HepG2 (cell line): Measurements from ENCODE around the gene ZIC4. TPM values are rescaled to one million over a fixed set of nuclear protein-coding genes. Genes with fewer than 3 reads are reported as not detected.

Source experiments
- ATAC-seq: fragments of 200-7000 bp; cut with Tn5 transposase; 3 replicates; pipeline ENCODE4 v1.9.1; 2020; ENCODE audit warnings: mild to moderate bottlenecking, moderate library complexity
- BruUV-seq: library from RNA; stranded (reverse); fragments of 400-500 nt; replicated peaks from 2 replicates; lab custom pipeline; 2021; lab: Mats Ljungman, UMichigan
- CTCF ChIA-PET: fragments of 300-600 bp; formaldehyde crosslinking; extraction: SDS; loops from one replicate; lab custom pipeline; 2021; ENCODE audit warnings: low total read pairs, inconsistent platforms, low intra/inter-chr PET ratio; lab: Yijun Ruan, JAX
- POLR2A ChIA-PET: fragments of 350-600 bp; sonication (Branson Sonifier 250); formaldehyde crosslinking; loops from one replicate; lab custom pipeline; 2020; ENCODE audit warnings: antibody characterized with exemption, inconsistent platforms; lab: Yijun Ruan, JAX
- DNase-seq: peaks from one replicate; pipeline ENCODE4 v3.0.0-alpha.2; 2015; ENCODE audit warnings: low spot score
- FAIRE-seq: peaks from 3 replicates; lab custom pipeline; 2011; peaks lifted over from hg19 to GRCh38; lab: Jason Lieb, UNC
- H2AFZ ChIP-seq: one replicate; pipeline ENCODE4 v1.6.1; 2011; ENCODE audit warnings: low read length, inconsistent platforms
- H3K27ac ChIP-seq: fragments of 300-600 bp; 3 replicates; pipeline ENCODE4 v1.8.0; 2011; ENCODE audit warnings: mixed run types, mild to moderate bottlenecking, mixed read lengths, low read length, inconsistent platforms; ENCODE audit not compliant: insufficient read depth; ENCODE audit errors: extremely low read length
- H3K27me3 ChIP-seq, 2 experiments: fragments of 200-600 bp in 1 of 2; 2 replicates in 1 of 2; 3 replicates in 1 of 2; pipeline versions ENCODE4 v1.6.0 to v1.8.0; 2011; ENCODE audit warnings: low read length in 2 of 2, mild to moderate bottlenecking in 2 of 2, moderate library complexity in 2 of 2, inconsistent platforms in 1 of 2; ENCODE audit not compliant: insufficient read depth in 2 of 2, control insufficient read depth in 1 of 2
- H3K36me3 ChIP-seq, 2 experiments: fragments of 200-600 bp in 1 of 2; replicated peaks in 1 of 2; 2 replicates in 1 of 2; 3 replicates in 1 of 2; pipeline versions ENCODE4 v1.5.1 to v1.8.0; 2011; ENCODE audit warnings: low read length in 2 of 2, inconsistent platforms in 1 of 2; ENCODE audit not compliant: insufficient read depth in 2 of 2, control insufficient read depth in 1 of 2
- H3K4me1 ChIP-seq: 2 replicates; pipeline ENCODE4 v1.5.1; 2012; ENCODE audit warnings: low read length, inconsistent platforms; ENCODE audit not compliant: insufficient read depth
- H3K4me2 ChIP-seq: 2 replicates; pipeline ENCODE4 v1.6.0; 2011; ENCODE audit warnings: low read depth, low read length, inconsistent platforms
- H3K4me3 ChIP-seq, 3 experiments: fragments of 200-600 bp in 1 of 3; sonication (generic), shearing (Covaris generic) in 1 of 3; replicated peaks in 1 of 3; 2 replicates each; pipeline ENCODE4 v1.5.1; 2011 to 2016; ENCODE audit warnings: low read length in 3 of 3, inconsistent platforms in 2 of 3, low read depth in 2 of 3, mild to moderate bottlenecking in 2 of 3, control low read depth in 1 of 3, mixed read lengths in 1 of 3; ENCODE audit not compliant: insufficient read depth in 1 of 3
- H3K79me2 ChIP-seq: one replicate; pipeline ENCODE4 v1.6.1; 2011; ENCODE audit warnings: low read length, inconsistent platforms; ENCODE audit not compliant: insufficient read depth
- H3K9ac ChIP-seq: 2 replicates; pipeline ENCODE4 v1.6.0; 2011; ENCODE audit warnings: mild to moderate bottlenecking, low read depth, low read length, inconsistent platforms; ENCODE audit not compliant: insufficient read depth
- H3K9me3 ChIP-seq: 2 replicates; pipeline ENCODE4 v1.5.1; 2012; ENCODE audit warnings: mild to moderate bottlenecking, low read length
- H4K20me1 ChIP-seq: 2 replicates; pipeline ENCODE4 v1.6.0; 2011; ENCODE audit warnings: inconsistent platforms, mild to moderate bottlenecking, low read length, moderate library complexity; ENCODE audit not compliant: insufficient read depth
- EHMT2 ChIP-seq: fragments of 200-600 bp; sonication (generic); IDR thresholded peaks from 2 replicates; pipeline ENCODE4 v1.7.0; 2017; ENCODE audit warnings: antibody characterized with exemption, low read depth, low read length, borderline replicate concordance
- NFKBIZ ChIP-seq: IDR thresholded peaks from 2 replicates; pipeline ENCODE4 v1.6.1; 2018; ENCODE audit warnings: missing genetic modification reagents, missing compliant biosample characterization
- PCBP1 ChIP-seq: fragments of 200-400 bp; formaldehyde crosslinking; IDR thresholded peaks from 2 replicates; pipeline ENCODE4 v1.6.1; 2017; ENCODE audit warnings: mild to moderate bottlenecking, low read depth, low read length, borderline replicate concordance
- PHF5A ChIP-seq: IDR thresholded peaks from one replicate; pipeline ENCODE4 v1.6.1; 2018; ENCODE audit warnings: low read depth, missing genetic modification reagents; ENCODE audit not compliant: unreplicated experiment
- SIN3B ChIP-seq: fragments of 150-350 bp; IDR thresholded peaks from 2 replicates; pipeline ENCODE4 v1.6.1; 2014; ENCODE audit warnings: low read length
- ZBTB33 ChIP-seq: sonication (generic); formaldehyde crosslinking; IDR thresholded peaks from 2 replicates; pipeline ENCODE4 v1.4.0; 2020; ENCODE audit warnings: missing genetic modification reagents
- ZNF574 ChIP-seq: sonication (generic); formaldehyde crosslinking; IDR thresholded peaks from 2 replicates; pipeline ENCODE4 v1.4.0; 2020; ENCODE audit warnings: missing genetic modification reagents
- ZNF639 ChIP-seq: conservative IDR thresholded peaks from 2 replicates; pipeline ENCODE4 v1.6.1; 2018; ENCODE audit warnings: missing genetic modification reagents
- ZNF879 ChIP-seq: sonication (generic); formaldehyde crosslinking; IDR thresholded peaks from 2 replicates; pipeline ENCODE4 v1.8.1; 2023; ENCODE audit warnings: missing genetic modification reagents
- WGBS: methylation state at CpG from one replicate; pipeline ENCODE4 v1.1.6; 2017; ENCODE audit warnings: low lambda C conversion rate; 5-methylcytosine and 5-hydroxymethylcytosine counted together
- in situ Hi-C: cut with HindIII; loops from 2 replicates; pipeline ENCODE4 v1.10.0; 2017; ENCODE audit warnings: low pct_unique_long_range_greater_than_20kb; ENCODE audit not compliant: extremely low pct_ligation_motif_present
- intact Hi-C: fragments of 100-400 bp; cut with micrococcal nuclease; formaldehyde crosslinking; loops from one replicate; pipeline ENCODE4 v1.10.0; 2022; ENCODE audit not compliant: unreplicated experiment
- polyA plus RNA-seq, 8 experiments: library from polyadenylated mRNA; depleted of rRNA in 3 of 8; stranded (reverse) in 7 of 8; unstranded in 1 of 8; fragments of >200 nt; fragmentation: Illumina TruSeq in 4 of 8; extraction: Trizol in 4 of 8; gene quantifications; 2 replicates each; pipeline versions ENCODE4 v1.2.1 to v1.2.3, GENCODE V29; 2011 to 2016; ENCODE audit warnings: low read depth in 4 of 8, missing spikeins in 1 of 8, mixed read lengths in 1 of 8; ENCODE audit not compliant: insufficient read depth in 1 of 8
- total RNA-seq, 5 experiments: library from RNA; depleted of rRNA; stranded (reverse); fragments of >200 nt; fragmentation: Illumina TruSeq; extraction: Trizol; gene quantifications; 2 replicates each; pipeline ENCODE4 v1.2.3, GENCODE V29; 2016; ENCODE audit warnings: low read depth in 1 of 5
- TF ChIP-seq, protein P1 (sequence below): sonication (generic); formaldehyde crosslinking; IDR thresholded peaks from 2 replicates; pipeline ENCODE4 v1.5.0; 2020; ENCODE audit warnings: missing genetic modification reagents, mild to moderate bottlenecking, borderline replicate concordance

ZIC4 gene
- total and polyA plus RNA-seq, 2 of the 13 experiments (the other 11 are each of a cell fraction or from before 2014, with no cell fraction given), result not detected

GRCh38 chr3:147354623-147355022, 51.7 kb downstream of the ZIC4 start:
- Histone ChIP-seq H3K36me3 (no peaks in the 10 kb centered on the region), H3K79me2 (no peaks in the 10 kb centered on the region), H3K4me2 (no peak overlapping the region), H4K20me1 (no peaks in the 10 kb centered on the region), H2AFZ (no peak overlapping the region), H3K9ac (no peak overlapping the region), H3K27ac (no peak overlapping the region), H3K4me1 (no peaks in the 10 kb centered on the region), H3K4me3 (no peak overlapping the region), H3K27me3 (peaks cover 1 to 35% of the 10 kb centered on the region in 2 experiments; a peak in 4 of 5 replicates), H3K9me3 (no peaks in the 10 kb centered on the region)
- ChIA-PET POLR2A (no interaction called here), CTCF (no interaction called here)
- DNase-seq (no peak), FAIRE-seq (no peak), ATAC-seq (no peak)
- 50% methylated on average over 19 of the region's 19 CpGs for WGBS
- intact Hi-C loops (no loop called here), in situ Hi-C loops (no loop called here)
- TF ChIP-seq PCBP1 (no peak), ZBTB33 (CRISPR knock-in tag) (peak; percentile 8; the same call in 1 of the 2 replicates)
- BruUV-seq, result no TSS peak

GRCh38 chr3:147351301-147351700, 55.0 kb downstream of the ZIC4 start:
- peaks cover 0 to 11% of the 10 kb centered on the region in 2 experiments; a peak in 4 of 5 replicates for H3K27me3 ChIP-seq
- FAIRE-seq, result no peak
- no TSS peak for BruUV-seq
- TF ChIP-seq, protein P1, sequence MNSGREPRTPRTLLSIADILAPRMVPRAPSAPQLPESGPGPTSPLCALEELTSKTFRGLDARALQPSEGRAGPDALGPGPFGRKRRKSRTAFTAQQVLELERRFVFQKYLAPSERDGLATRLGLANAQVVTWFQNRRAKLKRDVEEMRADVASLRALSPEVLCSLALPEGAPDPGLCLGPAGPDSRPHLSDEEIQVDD (CRISPR knock-in tag), result no peak
- TF ChIP-seq ZNF639 (CRISPR knock-in tag), result no peak
- no peak for TF ChIP-seq EHMT2
- TF ChIP-seq ZNF879 (CRISPR knock-in tag), result no peak
- no peak for TF ChIP-seq ZNF574 (CRISPR knock-in tag)
- TF ChIP-seq NFKBIZ (CRISPR knock-in tag), result no peak
- TF ChIP-seq PHF5A, result no peak
- no peak for TF ChIP-seq SIN3B

More at GRCh38 chr3:147351301-147351700, 55.0 kb downstream of the ZIC4 start:
- no peaks in the 10 kb centered on the region for H3K4me1 ChIP-seq
- no peaks in the 10 kb centered on the region for H3K79me2 ChIP-seq
- no peak overlapping the region for H2AFZ ChIP-seq
- H3K4me2 ChIP-seq, result no peak overlapping the region
- no peak overlapping the region for H3K9ac ChIP-seq
- POLR2A ChIA-PET, result no interaction called here
- H3K27ac ChIP-seq, result no peak overlapping the region
- H3K36me3 ChIP-seq, result no peaks in the 10 kb centered on the region
- ATAC-seq (no peak), DNase-seq (no peak)
- H3K9me3 ChIP-seq, result no peaks in the 10 kb centered on the region
- in situ Hi-C loops, result no loop called here
- CTCF ChIA-PET, result no interaction called here
- H4K20me1 ChIP-seq, result no peaks in the 10 kb centered on the region
- H3K4me3 ChIP-seq, result no peak overlapping the region
- intact Hi-C loops, result no loop called here
- WGBS, result 0% methylated on average over 2 of the region's 2 CpGs
